ENCODE data around the gene PKHD1. TPM values are rescaled to one million over a fixed set of nuclear protein-coding genes. Genes with fewer than 3 reads are reported as not detected.
A peak's percentile ranks its signal among the peaks of the same experiment; 100 is the strongest.

The PKHD1 gene
- 0.03 and 0.11 TPM in 2 replicates for total RNA-seq (2014; rRNA removed; shearing (Covaris generic))
- 0.02 and 0.13 TPM in 2 replicates for polyA plus RNA-seq (2015; cell fraction: cytosol; rRNA removed)
- 0.12 and 0.43 TPM in 2 replicates for polyA plus RNA-seq (2015; cell fraction: nucleus; rRNA removed)

GRCh38 chr6:52087498-52087999 is at the start of gene PKHD1:
Gene PKHD1 (minus strand): TSS chr6:52087613. CDS start chr6:52084933, 2,680 bp downstream.
- DNase-seq (ENCODE audit: low read depth, low spot score), result peak; percentile 39
- in situ Hi-C loops (cut with HindIII; ENCODE audit: low pct_unique_long_range_greater_than_20kb, low sequenced_read_pairs), result no loop called here

- in situ Hi-C loops (cut with HindIII; ENCODE audit: low pct_unique_long_range_greater_than_20kb, low sequenced_read_pairs), result no loop called here
- no peak for DNase-seq (ENCODE audit: low read depth, low spot score)
Observed at GRCh38 chr6:52136934-52137467, 49.6 kb upstream of the PKHD1 start.

- no peak for DNase-seq (ENCODE audit: low read depth, low spot score)
- in situ Hi-C loops (cut with HindIII; ENCODE audit: low pct_unique_long_range_greater_than_20kb, low sequenced_read_pairs), result no loop called here
Observed at GRCh38 chr6:52136055-52136454, 48.6 kb upstream of the PKHD1 start.

- no peak for DNase-seq (ENCODE audit: low read depth, low spot score)
- in situ Hi-C loops (cut with HindIII; ENCODE audit: low pct_unique_long_range_greater_than_20kb, low sequenced_read_pairs), result no loop called here
Observed at GRCh38 chr6:52135217-52135616, 47.8 kb upstream of the PKHD1 start.

- in situ Hi-C loops (cut with HindIII; ENCODE audit: low pct_unique_long_range_greater_than_20kb, low sequenced_read_pairs), result no loop called here
- no peak for DNase-seq (ENCODE audit: low read depth, low spot score)
Observed at GRCh38 chr6:52134011-52134410, 46.6 kb upstream of the PKHD1 start.

GRCh38 chr6:52133324-52133723 is 45.9 kb upstream of the PKHD1 start:
- in situ Hi-C loops (cut with HindIII; ENCODE audit: low pct_unique_long_range_greater_than_20kb, low sequenced_read_pairs), result no loop called here
- no peak for DNase-seq (ENCODE audit: low read depth, low spot score)

GRCh38 chr6:52132292-52132691 is 44.9 kb upstream of the PKHD1 start:
- DNase-seq (ENCODE audit: low read depth, low spot score), result no peak
- in situ Hi-C loops (cut with HindIII; ENCODE audit: low pct_unique_long_range_greater_than_20kb, low sequenced_read_pairs), result no loop called here

- no peak for DNase-seq (ENCODE audit: low read depth, low spot score)
- in situ Hi-C loops (cut with HindIII; ENCODE audit: low pct_unique_long_range_greater_than_20kb, low sequenced_read_pairs), result no loop called here
Observed at GRCh38 chr6:52130440-52130839, 43.0 kb upstream of the PKHD1 start.

GRCh38 chr6:52127957-52128356 is 40.5 kb upstream of the PKHD1 start:
- DNase-seq (ENCODE audit: low read depth, low spot score), result no peak
- in situ Hi-C loops (cut with HindIII; ENCODE audit: low pct_unique_long_range_greater_than_20kb, low sequenced_read_pairs), result no loop called here

GRCh38 chr6:52126231-52126630 is 38.8 kb upstream of the PKHD1 start:
- no peak for DNase-seq (ENCODE audit: low read depth, low spot score)
- in situ Hi-C loops (cut with HindIII; ENCODE audit: low pct_unique_long_range_greater_than_20kb, low sequenced_read_pairs), result no loop called here

- DNase-seq (ENCODE audit: low read depth, low spot score), result no peak
- in situ Hi-C loops (cut with HindIII; ENCODE audit: low pct_unique_long_range_greater_than_20kb, low sequenced_read_pairs), result no loop called here
Observed at GRCh38 chr6:52125572-52125971, 38.2 kb upstream of the PKHD1 start.

- in situ Hi-C loops (cut with HindIII; ENCODE audit: low pct_unique_long_range_greater_than_20kb, low sequenced_read_pairs), result no loop called here
- no peak for DNase-seq (ENCODE audit: low read depth, low spot score)
Observed at GRCh38 chr6:52125139-52125538, 37.7 kb upstream of the PKHD1 start.

GRCh38 chr6:52124126-52125121 is 37.0 kb upstream of the PKHD1 start:
- no peak for DNase-seq (ENCODE audit: low read depth, low spot score)
- in situ Hi-C loops (cut with HindIII; ENCODE audit: low pct_unique_long_range_greater_than_20kb, low sequenced_read_pairs), result no loop called here

- in situ Hi-C loops (cut with HindIII; ENCODE audit: low pct_unique_long_range_greater_than_20kb, low sequenced_read_pairs), result no loop called here
- no peak for DNase-seq (ENCODE audit: low read depth, low spot score)
Observed at GRCh38 chr6:52123251-52123650, 35.8 kb upstream of the PKHD1 start.

GRCh38 chr6:52117352-52117751 is 29.9 kb upstream of the PKHD1 start:
- no peak for DNase-seq (ENCODE audit: low read depth, low spot score)
- in situ Hi-C loops (cut with HindIII; ENCODE audit: low pct_unique_long_range_greater_than_20kb, low sequenced_read_pairs), result no loop called here

- in situ Hi-C loops (cut with HindIII; ENCODE audit: low pct_unique_long_range_greater_than_20kb, low sequenced_read_pairs), result no loop called here
- DNase-seq (ENCODE audit: low read depth, low spot score), result no peak
Observed at GRCh38 chr6:52116605-52116948, 29.2 kb upstream of the PKHD1 start.

GRCh38 chr6:52115891-52116604 is 28.6 kb upstream of the PKHD1 start:
- in situ Hi-C loops (cut with HindIII; ENCODE audit: low pct_unique_long_range_greater_than_20kb, low sequenced_read_pairs), result no loop called here

GRCh38 chr6:52115145-52115741 is 27.8 kb upstream of the PKHD1 start:
- in situ Hi-C loops (cut with HindIII; ENCODE audit: low pct_unique_long_range_greater_than_20kb, low sequenced_read_pairs), result no loop called here
- no peak for DNase-seq (ENCODE audit: low read depth, low spot score)

More at GRCh38 chr6:52115891-52116604, 28.6 kb upstream of the PKHD1 start:
- DNase-seq (ENCODE audit: low read depth, low spot score), result no peak

All from SK-MEL-5 (cell line).